GM06990 (cell line): ENCODE data around the gene FIG4.
A peak's percentile ranks its signal among the peaks of the same experiment; 100 is the strongest.

Experiments used
- DNase-seq: peaks from one replicate; pipeline ENCODE4 v3.0.0-alpha.2; 2011; ENCODE audit not compliant: insufficient read length; ENCODE audit errors: extremely low read depth
- H3K27me3 ChIP-seq: replicated peaks from 2 replicates; pipeline ENCODE4 v1.6.0; 2011; ENCODE audit warnings: low read length; ENCODE audit not compliant: control insufficient read depth, insufficient read depth
- H3K36me3 ChIP-seq: 2 replicates; pipeline ENCODE4 v1.5.1; 2011; ENCODE audit warnings: low read length; ENCODE audit not compliant: control insufficient read depth, insufficient read depth
- H3K4me3 ChIP-seq: replicated peaks from 2 replicates; pipeline ENCODE4 v1.5.1; 2011; ENCODE audit warnings: low read depth, mild to moderate bottlenecking, control low read depth, low read length
- TF ChIP-seq, protein P1 (sequence below): IDR thresholded peaks from 2 replicates; pipeline ENCODE4 v1.5.1; 2011; ENCODE audit warnings: low read length, control low read depth, mild to moderate bottlenecking, inconsistent platforms; ENCODE audit not compliant: insufficient read depth, poor library complexity, severe bottlenecking

Gene FIG4

DNA sequence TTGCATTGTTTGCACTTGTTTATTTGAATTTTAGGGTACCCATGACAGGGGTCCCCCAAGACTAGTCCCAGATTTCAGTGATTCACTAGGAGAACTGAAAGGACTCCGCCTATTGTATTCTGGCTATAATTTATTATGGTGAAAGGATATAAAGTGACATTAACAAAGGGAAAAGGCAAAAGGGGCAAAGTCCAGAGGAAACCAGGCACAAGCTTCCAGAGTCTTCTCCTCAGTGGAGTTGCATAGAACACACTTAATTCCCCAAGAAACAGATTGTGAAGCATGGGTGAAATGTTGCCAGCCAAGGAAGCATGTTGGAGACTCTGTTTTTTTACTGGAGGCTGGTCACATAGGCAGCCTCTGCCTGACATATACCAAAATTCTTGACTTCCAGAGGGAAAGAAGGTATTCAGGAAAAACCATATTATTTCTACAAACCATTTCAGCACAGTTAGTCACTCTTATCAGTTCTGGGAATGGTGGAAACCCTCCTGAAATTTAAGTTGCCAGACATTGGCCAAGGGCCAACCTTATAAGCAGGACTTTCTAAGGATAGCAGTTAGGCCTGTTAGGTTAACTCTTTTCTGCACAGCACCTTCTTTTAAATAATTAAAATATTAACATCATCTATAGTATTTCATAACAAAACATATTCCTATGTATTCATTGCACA lies 71.8 kb downstream of the FIG4 start:
- no peaks in the 10 kb centered on the region for H3K36me3 ChIP-seq

DNA sequence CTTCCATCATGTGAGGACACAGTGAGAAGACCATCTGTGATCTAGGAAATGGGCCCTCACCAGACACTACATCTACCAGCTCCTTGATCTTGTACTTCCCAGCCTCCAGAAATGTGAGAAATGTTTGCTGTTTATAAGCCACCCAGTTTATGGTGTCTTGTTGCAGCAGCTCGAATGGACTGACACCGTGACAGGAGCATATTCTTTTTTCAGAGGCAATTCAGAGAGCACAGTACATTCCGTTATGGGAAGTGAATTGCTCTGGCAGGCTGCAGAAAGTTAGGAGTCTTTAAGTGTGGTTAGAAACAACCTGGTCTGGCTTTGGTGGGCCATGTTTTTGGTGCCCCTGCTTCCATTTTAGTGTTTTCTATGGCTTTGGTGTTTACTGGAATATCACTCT lies 75.1 kb downstream of the FIG4 start:
- Histone ChIP-seq H3K36me3 (no peaks in the 10 kb centered on the region; the same call in 1 of the 2 replicates), H3K27me3 (no peaks in the 10 kb centered on the region), H3K4me3 (no peak overlapping the region)
- TF ChIP-seq, protein P1, sequence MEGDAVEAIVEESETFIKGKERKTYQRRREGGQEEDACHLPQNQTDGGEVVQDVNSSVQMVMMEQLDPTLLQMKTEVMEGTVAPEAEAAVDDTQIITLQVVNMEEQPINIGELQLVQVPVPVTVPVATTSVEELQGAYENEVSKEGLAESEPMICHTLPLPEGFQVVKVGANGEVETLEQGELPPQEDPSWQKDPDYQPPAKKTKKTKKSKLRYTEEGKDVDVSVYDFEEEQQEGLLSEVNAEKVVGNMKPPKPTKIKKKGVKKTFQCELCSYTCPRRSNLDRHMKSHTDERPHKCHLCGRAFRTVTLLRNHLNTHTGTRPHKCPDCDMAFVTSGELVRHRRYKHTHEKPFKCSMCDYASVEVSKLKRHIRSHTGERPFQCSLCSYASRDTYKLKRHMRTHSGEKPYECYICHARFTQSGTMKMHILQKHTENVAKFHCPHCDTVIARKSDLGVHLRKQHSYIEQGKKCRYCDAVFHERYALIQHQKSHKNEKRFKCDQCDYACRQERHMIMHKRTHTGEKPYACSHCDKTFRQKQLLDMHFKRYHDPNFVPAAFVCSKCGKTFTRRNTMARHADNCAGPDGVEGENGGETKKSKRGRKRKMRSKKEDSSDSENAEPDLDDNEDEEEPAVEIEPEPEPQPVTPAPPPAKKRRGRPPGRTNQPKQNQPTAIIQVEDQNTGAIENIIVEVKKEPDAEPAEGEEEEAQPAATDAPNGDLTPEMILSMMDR = no peak
- no peak for DNase-seq

More for the DNA sequence above, 71.8 kb downstream of the FIG4 start:
- H3K27me3 ChIP-seq = no peaks in the 10 kb centered on the region
- DNase-seq = no peak
- no peak overlapping the region for H3K4me3 ChIP-seq
- TF ChIP-seq, protein P1 = no peak

DNA sequence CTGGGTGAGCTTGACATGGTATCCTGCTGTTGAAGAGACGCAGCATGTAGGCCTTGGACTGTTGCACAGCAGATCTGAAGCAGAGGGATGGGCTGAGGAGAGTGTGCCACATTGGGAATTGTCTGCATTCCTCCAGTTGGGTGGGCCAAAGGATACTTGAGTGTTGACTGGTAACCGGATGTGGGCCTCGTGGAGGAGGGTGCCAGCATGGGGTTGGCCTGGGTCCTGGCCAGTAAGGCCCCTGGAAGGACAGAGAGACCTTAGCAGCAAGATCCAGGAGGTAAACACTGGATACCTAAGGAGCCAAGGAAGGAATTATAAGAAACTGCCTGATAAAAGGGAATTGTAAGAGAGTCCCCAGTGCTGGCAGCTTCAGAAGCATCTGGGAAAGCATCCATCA lies 76.9 kb downstream of the FIG4 start:
- DNase-seq = no peak
- Histone ChIP-seq H3K4me3 (no peak overlapping the region), H3K36me3 (no peaks in the 10 kb centered on the region; the same call in 1 of the 2 replicates), H3K27me3 (no peaks in the 10 kb centered on the region)
- TF ChIP-seq, protein P1 = no peak

DNA sequence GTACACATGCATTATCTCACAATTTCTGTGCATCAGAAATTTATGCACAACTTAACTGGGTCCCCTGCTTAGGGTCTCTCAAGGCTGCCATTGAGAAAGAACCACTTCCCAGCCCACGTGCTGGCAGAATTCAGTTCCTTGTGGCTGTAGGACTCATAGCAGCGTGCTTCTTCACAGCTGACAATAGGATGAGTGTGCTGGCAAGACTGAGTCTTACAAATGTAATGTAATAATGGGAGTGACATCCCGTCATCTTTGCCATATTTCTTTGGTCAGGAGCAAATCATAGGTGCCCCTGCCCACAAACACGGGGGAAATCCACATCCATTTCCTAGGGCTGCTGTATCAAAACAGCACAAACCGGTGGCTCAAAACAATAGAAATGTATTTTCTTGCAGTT lies 77.4 kb downstream of the FIG4 start:
- H3K36me3 ChIP-seq = no peaks in the 10 kb centered on the region; the same call in 1 of the 2 replicates
- TF ChIP-seq, protein P1 = no peak
- no peak overlapping the region for H3K4me3 ChIP-seq
- DNase-seq = no peak
- H3K27me3 ChIP-seq = no peaks in the 10 kb centered on the region

DNA sequence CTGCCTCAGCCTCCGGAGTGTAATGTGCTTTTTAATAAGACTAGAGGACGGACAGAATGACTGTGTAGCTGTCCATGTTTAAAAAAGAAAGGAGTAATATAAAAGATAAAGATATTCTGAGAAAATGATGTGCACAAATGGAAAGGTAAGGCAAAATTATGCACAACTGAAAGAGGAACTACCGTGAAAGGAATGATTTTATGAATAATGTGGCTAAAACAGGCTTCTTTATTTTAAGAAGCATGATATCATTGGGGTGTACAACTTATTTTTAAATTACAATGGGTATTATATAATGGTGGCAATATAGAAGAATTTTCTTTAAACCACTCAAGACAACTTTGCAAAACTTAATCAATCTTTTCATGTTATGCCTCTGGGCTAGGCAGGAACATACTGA lies 78.1 kb downstream of the FIG4 start:
- DNase-seq = peak; percentile 40
- H3K36me3 ChIP-seq = no peaks in the 10 kb centered on the region; the same call in 1 of the 2 replicates
- H3K4me3 ChIP-seq = no peak overlapping the region
- no peaks in the 10 kb centered on the region for H3K27me3 ChIP-seq
- TF ChIP-seq, protein P1 = no peak
